Measurements from ENCODE around the gene CSTPP1.

DNA sequence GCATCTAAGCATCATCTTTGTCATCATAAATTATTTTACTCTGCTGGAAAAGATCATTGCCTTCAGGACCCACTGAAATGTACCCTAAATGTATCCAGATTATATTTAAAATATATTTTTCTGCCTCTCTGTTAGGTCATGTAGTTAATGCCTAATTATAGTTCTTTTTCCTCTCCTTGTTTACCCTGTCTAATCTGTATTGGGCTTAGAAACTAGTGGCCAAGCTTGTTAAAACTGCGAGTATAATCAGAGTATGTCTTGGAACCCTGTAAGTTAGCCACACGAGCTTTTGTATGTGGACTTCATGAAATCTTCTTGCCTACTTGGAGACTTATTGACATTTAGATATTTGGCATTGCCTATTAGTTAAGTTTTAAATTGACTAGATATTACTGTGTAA, 184.5 kb downstream of the CSTPP1 start:
- TF ChIP-seq, protein P1, sequence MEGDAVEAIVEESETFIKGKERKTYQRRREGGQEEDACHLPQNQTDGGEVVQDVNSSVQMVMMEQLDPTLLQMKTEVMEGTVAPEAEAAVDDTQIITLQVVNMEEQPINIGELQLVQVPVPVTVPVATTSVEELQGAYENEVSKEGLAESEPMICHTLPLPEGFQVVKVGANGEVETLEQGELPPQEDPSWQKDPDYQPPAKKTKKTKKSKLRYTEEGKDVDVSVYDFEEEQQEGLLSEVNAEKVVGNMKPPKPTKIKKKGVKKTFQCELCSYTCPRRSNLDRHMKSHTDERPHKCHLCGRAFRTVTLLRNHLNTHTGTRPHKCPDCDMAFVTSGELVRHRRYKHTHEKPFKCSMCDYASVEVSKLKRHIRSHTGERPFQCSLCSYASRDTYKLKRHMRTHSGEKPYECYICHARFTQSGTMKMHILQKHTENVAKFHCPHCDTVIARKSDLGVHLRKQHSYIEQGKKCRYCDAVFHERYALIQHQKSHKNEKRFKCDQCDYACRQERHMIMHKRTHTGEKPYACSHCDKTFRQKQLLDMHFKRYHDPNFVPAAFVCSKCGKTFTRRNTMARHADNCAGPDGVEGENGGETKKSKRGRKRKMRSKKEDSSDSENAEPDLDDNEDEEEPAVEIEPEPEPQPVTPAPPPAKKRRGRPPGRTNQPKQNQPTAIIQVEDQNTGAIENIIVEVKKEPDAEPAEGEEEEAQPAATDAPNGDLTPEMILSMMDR (IDR thresholded peaks at IDR 0.05; ENCODE audit: insufficient read depth, low read length) = no peak
- TF ChIP-seq POLR2AphosphoS5 (IDR thresholded peaks at IDR 0.05; ENCODE audit: low read depth) = no peak
- TF ChIP-seq, protein P2, sequence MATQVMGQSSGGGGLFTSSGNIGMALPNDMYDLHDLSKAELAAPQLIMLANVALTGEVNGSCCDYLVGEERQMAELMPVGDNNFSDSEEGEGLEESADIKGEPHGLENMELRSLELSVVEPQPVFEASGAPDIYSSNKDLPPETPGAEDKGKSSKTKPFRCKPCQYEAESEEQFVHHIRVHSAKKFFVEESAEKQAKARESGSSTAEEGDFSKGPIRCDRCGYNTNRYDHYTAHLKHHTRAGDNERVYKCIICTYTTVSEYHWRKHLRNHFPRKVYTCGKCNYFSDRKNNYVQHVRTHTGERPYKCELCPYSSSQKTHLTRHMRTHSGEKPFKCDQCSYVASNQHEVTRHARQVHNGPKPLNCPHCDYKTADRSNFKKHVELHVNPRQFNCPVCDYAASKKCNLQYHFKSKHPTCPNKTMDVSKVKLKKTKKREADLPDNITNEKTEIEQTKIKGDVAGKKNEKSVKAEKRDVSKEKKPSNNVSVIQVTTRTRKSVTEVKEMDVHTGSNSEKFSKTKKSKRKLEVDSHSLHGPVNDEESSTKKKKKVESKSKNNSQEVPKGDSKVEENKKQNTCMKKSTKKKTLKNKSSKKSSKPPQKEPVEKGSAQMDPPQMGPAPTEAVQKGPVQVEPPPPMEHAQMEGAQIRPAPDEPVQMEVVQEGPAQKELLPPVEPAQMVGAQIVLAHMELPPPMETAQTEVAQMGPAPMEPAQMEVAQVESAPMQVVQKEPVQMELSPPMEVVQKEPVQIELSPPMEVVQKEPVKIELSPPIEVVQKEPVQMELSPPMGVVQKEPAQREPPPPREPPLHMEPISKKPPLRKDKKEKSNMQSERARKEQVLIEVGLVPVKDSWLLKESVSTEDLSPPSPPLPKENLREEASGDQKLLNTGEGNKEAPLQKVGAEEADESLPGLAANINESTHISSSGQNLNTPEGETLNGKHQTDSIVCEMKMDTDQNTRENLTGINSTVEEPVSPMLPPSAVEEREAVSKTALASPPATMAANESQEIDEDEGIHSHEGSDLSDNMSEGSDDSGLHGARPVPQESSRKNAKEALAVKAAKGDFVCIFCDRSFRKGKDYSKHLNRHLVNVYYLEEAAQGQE (IDR thresholded peaks at IDR 0.05; ENCODE audit: insufficient replicate concordance, low read depth) = no peak
- TF ChIP-seq GABPA (IDR thresholded peaks at IDR 0.05; ENCODE audit: low read depth) = no peak

Measured in HL-60 (cell line).